Sigmoid colon (tissue), 4 donors: ENCODE data around the gene KIRREL3.

Experiments
- EP300 ChIP-seq, 4 donors: sonication (generic); formaldehyde crosslinking; IDR thresholded peaks; one replicate each; pipeline ENCODE4 v1.6.1; 2017; ENCODE audit warnings: antibody characterized with exemption in 4 of 4
- POLR2A ChIP-seq, 2 donors: fragments of 450-650 bp; IDR thresholded peaks; one replicate each; pipeline ENCODE4 v1.6.1; 2016; ENCODE audit warnings: antibody characterized with exemption in 2 of 2, mild to moderate bottlenecking in 2 of 2, moderate library complexity in 2 of 2
- POLR2AphosphoS5 ChIP-seq, 4 donors: sonication (generic); formaldehyde crosslinking; IDR thresholded peaks; one replicate each; pipeline ENCODE4 v1.6.1; 2017; ENCODE audit warnings: antibody characterized with exemption in 4 of 4
- TF ChIP-seq, protein P1 (sequence below), 4 experiments: fragments of 450-650 bp in 3 of 4; fragments of 200-600 bp in 1 of 4; IDR thresholded peaks; one replicate each; pipeline ENCODE4 v1.5.1; 2016 to 2019; ENCODE audit warnings: antibody characterized with exemption in 4 of 4, mild to moderate bottlenecking in 3 of 4, moderate library complexity in 2 of 4

DNA sequence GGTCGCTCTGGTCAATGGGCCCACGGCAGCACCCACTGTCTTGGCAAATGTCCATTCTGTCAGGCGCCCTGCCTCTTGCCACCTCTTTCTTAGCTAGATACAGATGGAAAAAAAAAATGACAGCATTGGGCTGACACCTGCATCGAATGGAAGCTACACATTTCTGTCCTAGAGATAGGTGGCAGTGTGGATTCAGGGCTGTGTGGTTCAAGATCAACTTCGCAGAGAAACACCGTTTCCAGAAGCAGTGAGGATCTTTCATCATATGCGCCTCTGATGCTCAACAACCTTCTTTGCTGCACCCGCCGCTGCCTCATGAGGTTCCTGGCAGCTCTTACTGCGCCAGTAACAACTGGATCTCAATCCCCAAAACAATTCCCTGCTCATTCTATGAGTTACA, 236.3 kb downstream of the KIRREL3 start:
- no peak for TF ChIP-seq POLR2A (IDR thresholded peaks at IDR 0.05)
- TF ChIP-seq, protein P1, sequence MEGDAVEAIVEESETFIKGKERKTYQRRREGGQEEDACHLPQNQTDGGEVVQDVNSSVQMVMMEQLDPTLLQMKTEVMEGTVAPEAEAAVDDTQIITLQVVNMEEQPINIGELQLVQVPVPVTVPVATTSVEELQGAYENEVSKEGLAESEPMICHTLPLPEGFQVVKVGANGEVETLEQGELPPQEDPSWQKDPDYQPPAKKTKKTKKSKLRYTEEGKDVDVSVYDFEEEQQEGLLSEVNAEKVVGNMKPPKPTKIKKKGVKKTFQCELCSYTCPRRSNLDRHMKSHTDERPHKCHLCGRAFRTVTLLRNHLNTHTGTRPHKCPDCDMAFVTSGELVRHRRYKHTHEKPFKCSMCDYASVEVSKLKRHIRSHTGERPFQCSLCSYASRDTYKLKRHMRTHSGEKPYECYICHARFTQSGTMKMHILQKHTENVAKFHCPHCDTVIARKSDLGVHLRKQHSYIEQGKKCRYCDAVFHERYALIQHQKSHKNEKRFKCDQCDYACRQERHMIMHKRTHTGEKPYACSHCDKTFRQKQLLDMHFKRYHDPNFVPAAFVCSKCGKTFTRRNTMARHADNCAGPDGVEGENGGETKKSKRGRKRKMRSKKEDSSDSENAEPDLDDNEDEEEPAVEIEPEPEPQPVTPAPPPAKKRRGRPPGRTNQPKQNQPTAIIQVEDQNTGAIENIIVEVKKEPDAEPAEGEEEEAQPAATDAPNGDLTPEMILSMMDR (IDR thresholded peaks at IDR 0.05): no peak
- no peak for TF ChIP-seq EP300 (IDR thresholded peaks at IDR 0.05)
- no peak for TF ChIP-seq POLR2AphosphoS5 (IDR thresholded peaks at IDR 0.05)
